T-helper 9 cell (primary cell): Measurements from ENCODE around the gene BLTP2.
"Not testable (repeated sequence)": the region's sequence is repeated elsewhere in the genome, so short reads cannot be mapped to it uniquely, and the experiment has no call there.

Source experiments
- DNase-seq: peaks from one replicate; pipeline ENCODE4 v3.0.0-alpha.2; 2020
- total RNA-seq, 2 donors: gene quantifications; one replicate each; lab custom pipeline; 2026; lab: John Stamatoyannopoulos, UW

Gene BLTP2
- 229 to 342 reads per million in 2 donors for total RNA-seq

GRCh38 chr17:28644787-28645575 lies at the start of gene BLTP2:
Gene BLTP2 (minus strand): TSS chr17:28645158. CDS start chr17:28645056, 102 bp downstream.
- peak; percentile 91 for DNase-seq

- DNase-seq, result no peak
Measured at GRCh38 chr17:28693869-28694268, 48.9 kb upstream of the BLTP2 start.

GRCh38 chr17:28689011-28689410 lies 44.1 kb upstream of the BLTP2 start:
- no peak for DNase-seq

GRCh38 chr17:28688481-28688880 lies 43.5 kb upstream of the BLTP2 start:
- no peak for DNase-seq

- no peak for DNase-seq
Measured at GRCh38 chr17:28686296-28686695, 41.3 kb upstream of the BLTP2 start.

- no peak for DNase-seq
Measured at GRCh38 chr17:28685366-28685765, 40.4 kb upstream of the BLTP2 start.

- no peak for DNase-seq
Measured at GRCh38 chr17:28684963-28685362, 40.0 kb upstream of the BLTP2 start.

- DNase-seq, result no peak
Measured at GRCh38 chr17:28682655-28683054, 37.7 kb upstream of the BLTP2 start.

GRCh38 chr17:28675980-28676379 lies 31.0 kb upstream of the BLTP2 start:
- no peak for DNase-seq

GRCh38 chr17:28675490-28675889 lies 30.5 kb upstream of the BLTP2 start:
- no peak for DNase-seq

- DNase-seq, result no peak
Measured at GRCh38 chr17:28669918-28670317, 25.0 kb upstream of the BLTP2 start.

- DNase-seq, result no peak
Measured at GRCh38 chr17:28667870-28668269, 22.9 kb upstream of the BLTP2 start.

- no peak for DNase-seq
Measured at GRCh38 chr17:28665994-28666393, 21.0 kb upstream of the BLTP2 start.

GRCh38 chr17:28663723-28664122 lies 18.8 kb upstream of the BLTP2 start:
- no peak for DNase-seq

GRCh38 chr17:28662527-28662829 lies 17.5 kb upstream of the BLTP2 start:
- DNase-seq, result no peak

- peak; percentile 95 for DNase-seq
Measured at GRCh38 chr17:28661635-28662526, 16.9 kb upstream of the BLTP2 start, which contains the start of the genes SDF2 and SUPT6H. Gene SDF2 (minus strand): TSS chr17:28661906. CDS start chr17:28661876, 30 bp downstream. Gene SUPT6H (plus strand): TSS chr17:28662205. CDS start chr17:28673402, 11,197 bp downstream.

- DNase-seq, result not testable (repeated sequence)
Measured at GRCh38 chr17:28659497-28659881, 14.5 kb upstream of the BLTP2 start.

GRCh38 chr17:28658766-28659496 lies 14.0 kb upstream of the BLTP2 start:
- DNase-seq, result not testable (repeated sequence)

- not testable (repeated sequence) for DNase-seq
Measured at GRCh38 chr17:28658342-28658741, 13.4 kb upstream of the BLTP2 start.

- no peak for DNase-seq
Measured at GRCh38 chr17:28657756-28658155, 12.8 kb upstream of the BLTP2 start.

GRCh38 chr17:28655160-28655559 lies 10.2 kb upstream of the BLTP2 start:
- DNase-seq, result no peak

GRCh38 chr17:28648698-28649097 lies 3.7 kb upstream of the BLTP2 start:
- DNase-seq, result no peak
